HepG2 (cell line): ENCODE data around the gene COPS6. TPM values are rescaled to one million over a fixed set of nuclear protein-coding genes. Genes with fewer than 3 reads are reported as not detected.

Experiments
- DDIT3 ChIP-seq: sonication (generic); formaldehyde crosslinking; IDR thresholded peaks from 2 replicates; pipeline ENCODE4 v1.4.0; 2020; ENCODE audit warnings: mild to moderate bottlenecking, missing genetic modification reagents
- E2F5 ChIP-seq: sonication (generic); formaldehyde crosslinking; conservative IDR thresholded peaks from 2 replicates; pipeline ENCODE4 v1.4.0; 2020; ENCODE audit warnings: missing genetic modification reagents
- HIC2 ChIP-seq: sonication (generic); formaldehyde crosslinking; IDR thresholded peaks from 2 replicates; pipeline ENCODE4 v1.9.0; 2022; ENCODE audit warnings: low read depth, missing genetic modification reagents
- HOXD1 ChIP-seq: sonication (generic); formaldehyde crosslinking; IDR thresholded peaks from 2 replicates; pipeline ENCODE4 v1.5.0; 2020; ENCODE audit warnings: missing genetic modification reagents
- KDM2A ChIP-seq: sonication (generic); formaldehyde crosslinking; IDR thresholded peaks from 2 replicates; pipeline ENCODE4 v1.4.0; 2020; ENCODE audit warnings: low read depth, missing genetic modification reagents, borderline replicate concordance
- LBX2 ChIP-seq: sonication (generic); formaldehyde crosslinking; IDR thresholded peaks from 2 replicates; pipeline ENCODE4 v1.5.0; 2020; ENCODE audit warnings: missing genetic modification reagents, mild to moderate bottlenecking, borderline replicate concordance
- PCBP2 ChIP-seq: fragments of 200-400 bp; formaldehyde crosslinking; optimal IDR thresholded peaks from 2 replicates; pipeline ENCODE3; 2018; ENCODE audit warnings: low read length, low read depth; ENCODE audit not compliant: poor library complexity, severe bottlenecking
- RFX3 ChIP-seq: IDR thresholded peaks from 2 replicates; pipeline ENCODE4 v1.6.1; 2016; ENCODE audit warnings: missing biosample characterization, missing genetic modification reagents
- ZFP91 ChIP-seq: sonication (generic); formaldehyde crosslinking; IDR thresholded peaks from 2 replicates; pipeline ENCODE4 v1.9.0; 2022; ENCODE audit warnings: missing genetic modification reagents, mild to moderate bottlenecking, borderline replicate concordance
- ZNF225 ChIP-seq: sonication (generic); formaldehyde crosslinking; IDR thresholded peaks from 2 replicates; pipeline ENCODE4 v1.4.0; 2020; ENCODE audit warnings: mild to moderate bottlenecking, missing genetic modification reagents
- ZNF235 ChIP-seq: sonication (generic); formaldehyde crosslinking; IDR thresholded peaks from 2 replicates; pipeline ENCODE4 v1.8.1; 2023; ENCODE audit warnings: mild to moderate bottlenecking, missing genetic modification reagents, borderline replicate concordance
- ZNF331 ChIP-seq: sonication (generic); formaldehyde crosslinking; IDR thresholded peaks from 2 replicates; pipeline ENCODE4 v1.4.0; 2020; ENCODE audit warnings: missing genetic modification reagents
- ZNF432 ChIP-seq: sonication (generic); formaldehyde crosslinking; IDR thresholded peaks from 2 replicates; pipeline ENCODE4 v1.5.0; 2020; ENCODE audit warnings: missing genetic modification reagents, mild to moderate bottlenecking, borderline replicate concordance
- ZNF547 ChIP-seq: sonication (generic); formaldehyde crosslinking; IDR thresholded peaks from 2 replicates; pipeline ENCODE4 v1.5.1; 2020; ENCODE audit warnings: mild to moderate bottlenecking, missing genetic modification reagents
- ZNF577 ChIP-seq: sonication (generic); formaldehyde crosslinking; IDR thresholded peaks from 2 replicates; pipeline ENCODE4 v1.4.0; 2020; ENCODE audit warnings: mild to moderate bottlenecking, low read depth, missing genetic modification reagents, borderline replicate concordance
- ZNF646 ChIP-seq: sonication (generic); formaldehyde crosslinking; IDR thresholded peaks from 2 replicates; pipeline ENCODE4 v1.9.0; 2021; ENCODE audit warnings: mild to moderate bottlenecking, missing genetic modification reagents
- ZNF782 ChIP-seq: sonication (generic); formaldehyde crosslinking; IDR thresholded peaks from 2 replicates; pipeline ENCODE4 v1.4.0; 2020; ENCODE audit warnings: missing genetic modification reagents, mild to moderate bottlenecking, borderline replicate concordance
- polyA plus RNA-seq, 8 experiments: library from polyadenylated mRNA; depleted of rRNA in 3 of 8; stranded (reverse) in 7 of 8; unstranded in 1 of 8; fragments of >200 nt; fragmentation: Illumina TruSeq in 4 of 8; extraction: Trizol in 4 of 8; gene quantifications; 2 replicates each; pipeline versions ENCODE4 v1.2.1 to v1.2.3, GENCODE V29; 2011 to 2016; ENCODE audit warnings: low read depth in 4 of 8, missing spikeins in 1 of 8, mixed read lengths in 1 of 8; ENCODE audit not compliant: insufficient read depth in 1 of 8
- total RNA-seq, 5 experiments: library from RNA; depleted of rRNA; stranded (reverse); fragments of >200 nt; fragmentation: Illumina TruSeq; extraction: Trizol; gene quantifications; 2 replicates each; pipeline ENCODE4 v1.2.3, GENCODE V29; 2016; ENCODE audit warnings: low read depth in 1 of 5

The COPS6 gene
- total and polyA plus RNA-seq, 2 of the 13 experiments (the other 11 are each of a cell fraction or from before 2014, with no cell fraction given): 33.4 to 117 TPM

- no peak for TF ChIP-seq ZNF646 (CRISPR knock-in tag)
- TF ChIP-seq E2F5: no peak
- TF ChIP-seq ZNF225 (CRISPR knock-in tag): peak; percentile 75; the same call in 1 of the 2 replicates
- TF ChIP-seq ZNF782 (CRISPR knock-in tag): peak; percentile 53; the same call in 1 of the 2 replicates
- peak; percentile 97 for TF ChIP-seq ZFP91 (CRISPR knock-in tag)
- TF ChIP-seq HIC2 (CRISPR knock-in tag): peak; percentile 74; the same call in 1 of the 2 replicates
- 0 out of 2 replicates have a peak, but pooled peaks have one; percentile 30 for TF ChIP-seq HOXD1 (CRISPR knock-in tag)
- no peak for TF ChIP-seq LBX2 (CRISPR knock-in tag)
- no peak for TF ChIP-seq ZNF432 (CRISPR knock-in tag)
- no peak for TF ChIP-seq ZNF577 (CRISPR knock-in tag)
- TF ChIP-seq DDIT3 (CRISPR knock-in tag): no peak
- no peak for TF ChIP-seq PCBP2
- TF ChIP-seq ZNF547 (CRISPR knock-in tag): peak; percentile 95; the same call in 1 of the 2 replicates
- peak; percentile 89; the same call in 1 of the 2 replicates for TF ChIP-seq KDM2A
- TF ChIP-seq ZNF331: peak; percentile 91; the same call in 1 of the 2 replicates
- no peak; the same call in 1 of the 2 replicates for TF ChIP-seq RFX3 (CRISPR knock-in tag)
- peak; percentile 94; the same call in 1 of the 2 replicates for TF ChIP-seq ZNF235 (CRISPR knock-in tag)
These were observed 7.2 kb upstream of the COPS6 start, which contains the start of gene ZNF3 (continued) for GRCh38 chr7:100081535-100082102.
